ENCODE measurements around the gene GOLGA3. TPM values are rescaled to one million over a fixed set of nuclear protein-coding genes. Genes with fewer than 3 reads are reported as not detected.

Gene GOLGA3
- total and polyA plus RNA-seq, 5 donors from 2014 or later, result 2.0 to 46.4 (median 4.1) TPM

DNA sequence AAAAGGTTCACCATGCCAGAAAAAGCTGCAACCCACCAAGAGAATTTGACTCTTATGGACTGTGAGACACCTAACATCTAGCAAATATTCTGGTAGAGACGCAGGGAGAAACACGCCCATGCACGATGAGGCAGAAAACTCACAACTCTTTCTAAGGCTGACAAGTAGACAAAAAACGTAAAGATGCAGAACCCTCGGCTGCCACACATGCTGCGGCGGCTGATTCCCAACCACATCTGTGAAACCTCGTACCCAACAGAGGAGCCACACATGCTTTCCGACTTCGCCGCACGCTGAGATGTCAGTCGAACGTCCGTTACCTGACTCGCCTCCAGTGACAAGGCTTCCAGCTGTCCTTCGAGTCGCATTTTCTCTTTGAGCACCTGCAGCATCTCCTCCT lies 21.8 kb downstream of the GOLGA3 start:
- Mint-ChIP-seq H3K27me3 (no peaks in the 10 kb centered on the region), H3K27ac (peak overlapping the region in 1 of 3 donors; percentile 58), H3K9me3 (peaks cover 0 to 2% (median 0%) of the 10 kb centered on the region in 7 donors), H3K36me3 (peaks cover 46% of the 10 kb centered on the region), H3K4me1 (peaks cover 0 to 12% (median 4%) of the 10 kb centered on the region in 4 donors), H3K4me3 (no peak overlapping the region)
- Histone ChIP-seq H3K27ac (ENCODE audit: insufficient read depth, low read length, poor library complexity, severe bottlenecking) (no peak overlapping the region), H3K36me3 (ENCODE audit: control insufficient read depth, insufficient read depth, low read length) (peaks cover 53% of the 10 kb centered on the region), H3K4me3 (ENCODE audit: low read depth, low read length) (no peak overlapping the region), H3K27me3 (ENCODE audit: control insufficient read depth, insufficient read depth, low read length) (no peaks in the 10 kb centered on the region), H3K9me3 (ENCODE audit: control insufficient read depth in 2 of 2, low read length in 2 of 2) (no peaks in the 10 kb centered on the region), H3K4me1 (ENCODE audit: control insufficient read depth, insufficient read depth, low read length, poor library complexity, severe bottlenecking) (no peaks in the 10 kb centered on the region)
- DNase-seq, result no peak
- no peak for ATAC-seq (ENCODE audit: low read depth in 2 of 2)

- Mint-ChIP-seq H3K4me3 (no peak overlapping the region), H3K4me1 (peaks cover 0 to 12% (median 4%) of the 10 kb centered on the region in 4 donors), H3K36me3 (peaks cover 53% of the 10 kb centered on the region), H3K27ac (no peak overlapping the region), H3K9me3 (peaks cover 0 to 2% (median 0%) of the 10 kb centered on the region in 7 donors), H3K27me3 (no peaks in the 10 kb centered on the region)
- Histone ChIP-seq H3K9me3 (ENCODE audit: control insufficient read depth in 2 of 2, low read length in 2 of 2) (no peaks in the 10 kb centered on the region), H3K27me3 (ENCODE audit: control insufficient read depth, insufficient read depth, low read length) (no peaks in the 10 kb centered on the region), H3K4me1 (ENCODE audit: control insufficient read depth, insufficient read depth, low read length, poor library complexity, severe bottlenecking) (no peaks in the 10 kb centered on the region), H3K4me3 (ENCODE audit: low read depth, low read length) (no peak overlapping the region), H3K36me3 (ENCODE audit: control insufficient read depth, insufficient read depth, low read length) (peaks cover 70% of the 10 kb centered on the region), H3K27ac (ENCODE audit: insufficient read depth, low read length, poor library complexity, severe bottlenecking) (no peak overlapping the region)
- DNase-seq (no peak), ATAC-seq (ENCODE audit: low read depth in 2 of 2) (no peak)
Observed at GRCh38 chr12:132804426-132804861, 24.2 kb downstream of the GOLGA3 start.

DNA sequence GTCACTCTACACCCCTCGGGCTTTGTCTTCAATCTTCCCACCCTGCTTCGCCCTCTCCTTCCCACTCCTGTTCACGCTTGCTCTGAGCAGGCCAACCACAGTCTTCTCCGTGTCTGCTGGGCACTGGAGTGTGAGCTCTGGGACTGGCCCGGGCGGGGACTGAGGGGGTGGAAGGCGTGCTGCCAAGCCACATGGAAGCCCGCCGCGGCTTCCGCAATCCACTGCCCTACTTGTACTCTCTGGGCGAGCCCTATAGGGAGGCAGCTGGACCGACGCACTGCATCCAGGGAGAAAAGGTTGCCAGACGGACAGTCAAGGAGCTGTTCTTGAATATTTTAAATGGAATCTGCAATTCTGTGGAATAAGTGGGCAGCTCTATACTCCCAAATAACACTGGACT lies 24.8 kb downstream of the GOLGA3 start:
- Mint-ChIP-seq H3K27me3 (no peaks in the 10 kb centered on the region), H3K27ac (no peak overlapping the region), H3K4me1 (peaks cover 0 to 12% (median 4%) of the 10 kb centered on the region in 4 donors), H3K9me3 (peaks cover 0 to 2% (median 0%) of the 10 kb centered on the region in 7 donors), H3K36me3 (peaks cover 51% of the 10 kb centered on the region), H3K4me3 (no peak overlapping the region)
- H3K4me3 ChIP-seq (ENCODE audit: low read depth, low read length), result no peak overlapping the region
- DNase-seq, result no peak
- H3K36me3 ChIP-seq (ENCODE audit: control insufficient read depth, insufficient read depth, low read length), result peaks cover 76% of the 10 kb centered on the region
- no peak overlapping the region for H3K27ac ChIP-seq (ENCODE audit: insufficient read depth, low read length, poor library complexity, severe bottlenecking)
- H3K4me1 ChIP-seq (ENCODE audit: control insufficient read depth, insufficient read depth, low read length, poor library complexity, severe bottlenecking), result no peaks in the 10 kb centered on the region
- no peaks in the 10 kb centered on the region for H3K9me3 ChIP-seq (ENCODE audit: control insufficient read depth in 2 of 2, low read length in 2 of 2)
- no peak for ATAC-seq (ENCODE audit: low read depth in 2 of 2)
- no peaks in the 10 kb centered on the region for H3K27me3 ChIP-seq (ENCODE audit: control insufficient read depth, insufficient read depth, low read length)

DNA sequence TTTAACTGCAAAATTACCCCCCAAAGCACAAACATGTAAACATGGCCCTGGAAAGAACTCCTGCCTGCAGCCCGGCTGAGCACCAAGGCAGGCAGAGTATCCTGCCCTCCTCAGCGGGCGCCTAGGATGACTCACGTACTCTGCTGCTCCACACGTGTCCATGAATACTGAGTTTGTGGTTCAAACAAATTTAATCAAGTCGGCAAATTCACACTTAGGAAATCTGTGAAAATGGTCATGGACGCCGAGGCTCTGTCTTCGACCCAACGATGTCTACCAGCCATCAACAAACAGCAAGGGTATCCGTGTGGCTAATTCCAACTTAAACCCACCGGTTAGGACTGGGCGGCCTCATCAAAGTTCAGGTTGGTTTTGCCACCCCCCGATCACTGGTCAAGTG lies 25.5 kb downstream of the GOLGA3 start:
- Histone ChIP-seq H3K4me1 (ENCODE audit: control insufficient read depth, insufficient read depth, low read length, poor library complexity, severe bottlenecking) (no peaks in the 10 kb centered on the region), H3K27me3 (ENCODE audit: control insufficient read depth, insufficient read depth, low read length) (no peaks in the 10 kb centered on the region), H3K9me3 (ENCODE audit: control insufficient read depth in 2 of 2, low read length in 2 of 2) (no peaks in the 10 kb centered on the region), H3K36me3 (ENCODE audit: control insufficient read depth, insufficient read depth, low read length) (peaks cover 78% of the 10 kb centered on the region), H3K27ac (ENCODE audit: insufficient read depth, low read length, poor library complexity, severe bottlenecking) (no peak overlapping the region), H3K4me3 (ENCODE audit: low read depth, low read length) (no peak overlapping the region)
- Mint-ChIP-seq H3K4me1 (peaks cover 0 to 10% (median 4%) of the 10 kb centered on the region in 4 donors), H3K27me3 (no peaks in the 10 kb centered on the region), H3K36me3 (peaks cover 44% of the 10 kb centered on the region), H3K27ac (no peak overlapping the region), H3K4me3 (no peak overlapping the region), H3K9me3 (peaks cover 0 to 2% (median 0%) of the 10 kb centered on the region in 7 donors)
- ATAC-seq (ENCODE audit: low read depth in 2 of 2) (no peak), DNase-seq (no peak)

DNA sequence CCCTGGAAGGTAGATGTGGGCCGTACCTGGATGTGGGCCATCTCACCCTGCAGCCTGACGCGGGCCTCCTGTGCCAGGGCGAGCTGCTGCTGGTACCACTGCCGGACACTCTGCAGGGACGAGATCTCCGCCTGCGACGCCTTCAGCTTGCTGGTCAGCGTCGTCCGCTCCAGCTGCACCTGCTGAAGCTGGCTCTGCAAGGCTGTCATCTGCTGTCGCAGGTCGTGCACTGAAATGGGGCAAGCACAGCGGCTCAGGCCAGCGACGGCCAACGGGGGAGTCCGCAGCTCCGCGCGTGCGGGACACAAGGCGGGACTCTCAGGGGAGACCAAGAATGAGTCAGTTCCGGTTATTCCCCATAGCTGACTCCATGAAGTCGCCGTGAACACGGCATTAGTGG lies 26.9 kb downstream of the GOLGA3 start:
- Mint-ChIP-seq H3K27me3 (no peaks in the 10 kb centered on the region), H3K9me3 (peaks cover 0 to 2% (median 0%) of the 10 kb centered on the region in 7 donors), H3K36me3 (peaks cover 42% of the 10 kb centered on the region), H3K4me3 (no peak overlapping the region), H3K27ac (no peak overlapping the region), H3K4me1 (peaks cover 0 to 6% (median 4%) of the 10 kb centered on the region in 4 donors)
- no peak for ATAC-seq (ENCODE audit: low read depth in 2 of 2)
- Histone ChIP-seq H3K4me3 (ENCODE audit: low read depth, low read length) (no peak overlapping the region), H3K27me3 (ENCODE audit: control insufficient read depth, insufficient read depth, low read length) (no peaks in the 10 kb centered on the region), H3K27ac (ENCODE audit: insufficient read depth, low read length, poor library complexity, severe bottlenecking) (no peak overlapping the region), H3K36me3 (ENCODE audit: control insufficient read depth, insufficient read depth, low read length) (peaks cover 79% of the 10 kb centered on the region), H3K9me3 (ENCODE audit: control insufficient read depth in 2 of 2, low read length in 2 of 2) (no peaks in the 10 kb centered on the region), H3K4me1 (ENCODE audit: control insufficient read depth, insufficient read depth, low read length, poor library complexity, severe bottlenecking) (no peaks in the 10 kb centered on the region)
- DNase-seq, result no peak

DNA sequence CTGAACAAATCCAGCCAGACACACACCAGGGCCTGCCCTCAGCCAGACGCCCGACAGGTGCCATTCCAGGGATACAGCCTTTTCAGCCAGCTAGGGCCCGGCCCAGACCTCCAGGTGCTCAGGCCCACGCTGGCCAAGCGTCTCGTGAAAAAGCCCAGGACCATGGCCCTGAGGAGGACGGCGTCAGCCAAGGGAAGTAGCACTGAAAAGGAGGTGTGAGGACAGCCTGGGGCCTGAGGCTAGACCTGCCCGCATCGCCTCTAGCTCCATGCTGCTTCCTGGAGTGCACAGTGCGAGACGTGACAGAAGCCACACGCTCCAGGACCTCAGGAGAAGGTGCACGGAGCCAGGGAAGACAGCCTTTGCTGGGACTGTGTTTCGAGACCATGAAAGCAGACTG lies 29.8 kb downstream of the GOLGA3 start:
- no peak overlapping the region for H3K4me3 ChIP-seq (ENCODE audit: low read depth, low read length)
- Mint-ChIP-seq H3K27me3 (no peaks in the 10 kb centered on the region), H3K36me3 (peaks cover 36% of the 10 kb centered on the region), H3K4me3 (no peak overlapping the region), H3K4me1 (peaks cover 0 to 6% (median 0%) of the 10 kb centered on the region in 4 donors), H3K9me3 (no peaks in the 10 kb centered on the region), H3K27ac (no peak overlapping the region)
- H3K27me3 ChIP-seq (ENCODE audit: control insufficient read depth, insufficient read depth, low read length), result no peaks in the 10 kb centered on the region
- H3K9me3 ChIP-seq (ENCODE audit: control insufficient read depth in 2 of 2, low read length in 2 of 2), result no peaks in the 10 kb centered on the region
- no peaks in the 10 kb centered on the region for H3K4me1 ChIP-seq (ENCODE audit: control insufficient read depth, insufficient read depth, low read length, poor library complexity, severe bottlenecking)
- H3K27ac ChIP-seq (ENCODE audit: insufficient read depth, low read length, poor library complexity, severe bottlenecking), result no peak overlapping the region
- peaks cover 78% of the 10 kb centered on the region for H3K36me3 ChIP-seq (ENCODE audit: control insufficient read depth, insufficient read depth, low read length)
- ATAC-seq (ENCODE audit: low read depth in 2 of 2) (no peak), DNase-seq (no peak)

- Histone ChIP-seq H3K27ac (ENCODE audit: insufficient read depth, low read length, poor library complexity, severe bottlenecking) (no peak overlapping the region), H3K9me3 (ENCODE audit: control insufficient read depth in 2 of 2, low read length in 2 of 2) (no peaks in the 10 kb centered on the region), H3K4me1 (ENCODE audit: control insufficient read depth, insufficient read depth, low read length, poor library complexity, severe bottlenecking) (no peaks in the 10 kb centered on the region), H3K4me3 (ENCODE audit: low read depth, low read length) (no peak overlapping the region), H3K36me3 (ENCODE audit: control insufficient read depth, insufficient read depth, low read length) (peaks cover 73% of the 10 kb centered on the region), H3K27me3 (ENCODE audit: control insufficient read depth, insufficient read depth, low read length) (no peaks in the 10 kb centered on the region)
- no peak overlapping the region for H3K4me3 Mint-ChIP-seq
- H3K27me3 Mint-ChIP-seq, result no peaks in the 10 kb centered on the region
- ATAC-seq (ENCODE audit: low read depth in 2 of 2), result no peak
- H3K9me3 Mint-ChIP-seq, result no peaks in the 10 kb centered on the region
- no peak overlapping the region for H3K27ac Mint-ChIP-seq
- peaks cover 28% of the 10 kb centered on the region for H3K36me3 Mint-ChIP-seq
- H3K4me1 Mint-ChIP-seq, result peaks cover 0 to 2% (median 0%) of the 10 kb centered on the region in 4 donors
- no peak for DNase-seq
Observed at GRCh38 chr12:132797820-132798570, 30.7 kb downstream of the GOLGA3 start.

DNA sequence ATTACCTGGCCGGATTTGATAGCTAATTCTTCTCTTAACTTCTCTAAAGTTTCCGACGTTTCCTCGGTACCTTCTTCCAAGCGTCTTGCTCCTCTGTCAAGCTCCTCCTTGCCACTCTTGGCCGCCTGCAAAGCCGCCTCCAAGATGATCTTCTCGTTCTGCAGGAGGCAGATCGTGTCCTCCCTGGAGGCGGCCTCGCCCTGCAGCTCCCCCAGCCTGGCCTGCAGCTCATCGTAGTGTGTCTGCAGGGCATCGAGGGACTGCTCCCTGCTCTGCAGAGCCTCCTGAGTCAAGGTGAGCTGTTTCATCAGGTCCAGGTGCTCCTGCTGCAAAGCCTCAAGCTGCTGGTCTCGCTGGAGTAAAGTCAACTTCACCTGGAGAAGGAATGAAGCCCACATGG lies 32.8 kb downstream of the GOLGA3 start:
- ATAC-seq (ENCODE audit: low read depth in 2 of 2) (no peak), DNase-seq (no peak)
- H3K27ac Mint-ChIP-seq, result no peak overlapping the region
- peaks cover 16% of the 10 kb centered on the region for H3K36me3 Mint-ChIP-seq
- H3K27me3 Mint-ChIP-seq, result no peaks in the 10 kb centered on the region
- H3K4me1 Mint-ChIP-seq, result no peaks in the 10 kb centered on the region
- Histone ChIP-seq H3K9me3 (ENCODE audit: control insufficient read depth in 2 of 2, low read length in 2 of 2) (no peaks in the 10 kb centered on the region), H3K27ac (ENCODE audit: insufficient read depth, low read length, poor library complexity, severe bottlenecking) (no peak overlapping the region), H3K27me3 (ENCODE audit: control insufficient read depth, insufficient read depth, low read length) (no peaks in the 10 kb centered on the region), H3K4me3 (ENCODE audit: low read depth, low read length) (no peak overlapping the region), H3K36me3 (ENCODE audit: control insufficient read depth, insufficient read depth, low read length) (peaks cover 68% of the 10 kb centered on the region), H3K4me1 (ENCODE audit: control insufficient read depth, insufficient read depth, low read length, poor library complexity, severe bottlenecking) (no peaks in the 10 kb centered on the region)
- no peak overlapping the region for H3K4me3 Mint-ChIP-seq
- no peaks in the 10 kb centered on the region for H3K9me3 Mint-ChIP-seq

All from CD4-positive, CD25-positive, alpha-beta regulatory T cell (primary cell).